Osteoblast (primary cell): ENCODE data around the gene DNALI1. TPM values are rescaled to one million over a fixed set of nuclear protein-coding genes. Genes with fewer than 3 reads are reported as not detected.
A peak's percentile ranks its signal among the peaks of the same experiment; 100 is the strongest.

Source experiments
- DNase-seq: peaks from one replicate; pipeline ENCODE4 v3.0.0; 2011; ENCODE audit warnings: low spot score, mixed read lengths; ENCODE audit not compliant: insufficient read length; ENCODE audit errors: missing footprints
- H2AFZ ChIP-seq: 2 replicates; pipeline ENCODE4 v1.6.0; 2011; ENCODE audit warnings: mild to moderate bottlenecking, low read length
- H3K27ac ChIP-seq: 2 replicates; pipeline ENCODE4 v1.5.1; 2011; ENCODE audit warnings: mild to moderate bottlenecking, low read depth, low read length, moderate library complexity
- H3K27me3 ChIP-seq: 2 replicates; pipeline ENCODE4 v1.6.0; 2012; ENCODE audit warnings: mild to moderate bottlenecking, control low read depth, inconsistent platforms, low read length, moderate library complexity; ENCODE audit not compliant: insufficient read depth
- H3K36me3 ChIP-seq: 2 replicates; pipeline ENCODE4 v1.5.1; 2011; ENCODE audit warnings: mild to moderate bottlenecking, low read length, control low read depth, moderate library complexity; ENCODE audit not compliant: insufficient read depth
- H3K4me1 ChIP-seq: 2 replicates; pipeline ENCODE4 v1.5.1; 2011; ENCODE audit warnings: mild to moderate bottlenecking, low read length, control low read depth, moderate library complexity; ENCODE audit not compliant: insufficient read depth
- H3K4me2 ChIP-seq: 2 replicates; pipeline ENCODE4 v1.6.0; 2011; ENCODE audit warnings: mild to moderate bottlenecking, low read length; ENCODE audit not compliant: insufficient read depth
- H3K4me3 ChIP-seq: fragments of 200-600 bp; sonication (generic); 3 replicates; pipeline ENCODE4 v1.5.1; 2012; ENCODE audit warnings: mild to moderate bottlenecking, low read length, inconsistent platforms; ENCODE audit not compliant: insufficient read depth
- H3K79me2 ChIP-seq: 2 replicates; pipeline ENCODE4 v1.6.0; 2012; ENCODE audit warnings: mild to moderate bottlenecking, low read length, control low read depth, inconsistent platforms; ENCODE audit not compliant: insufficient read depth
- H3K9me3 ChIP-seq: 2 replicates; pipeline ENCODE4 v1.5.1; 2011; ENCODE audit warnings: low read depth, low read length, control low read depth
- H4K20me1 ChIP-seq: 2 replicates; pipeline ENCODE4 v1.6.0; 2012; ENCODE audit warnings: mild to moderate bottlenecking, low read length, control low read depth; ENCODE audit not compliant: insufficient read depth
- total RNA-seq: library from RNA; depleted of rRNA; stranded (reverse); fragments of >200 nt; gene quantifications from 2 replicates; pipeline ENCODE4 v1.2.3, GENCODE V29; 2012
- TF ChIP-seq, protein P1 (sequence below): IDR thresholded peaks from 2 replicates; pipeline ENCODE4 v1.5.1; 2011; ENCODE audit warnings: mild to moderate bottlenecking, low read depth, low read length, moderate library complexity; ENCODE audit errors: extremely low read depth

The DNALI1 gene
- total RNA-seq = 6.5 and 7.2 TPM in 2 replicates

- Histone ChIP-seq H4K20me1 (peaks cover 12% of the 10 kb centered on the region), H3K9me3 (no peaks in the 10 kb centered on the region), H3K4me2 (peak within 1 kb of the TSS; percentile 81), H2AFZ (peak within 1 kb of the TSS; percentile 94), H3K4me1 (peaks cover 23% of the 10 kb centered on the region), H3K27me3 (no peaks in the 10 kb centered on the region), H3K79me2 (peaks cover 24% of the 10 kb centered on the region), H3K36me3 (no peaks in the 10 kb centered on the region), H3K27ac (peak within 1 kb of the TSS; percentile 69), H3K4me3 (peak within 1 kb of the TSS; percentile 69)
- TF ChIP-seq, protein P1, sequence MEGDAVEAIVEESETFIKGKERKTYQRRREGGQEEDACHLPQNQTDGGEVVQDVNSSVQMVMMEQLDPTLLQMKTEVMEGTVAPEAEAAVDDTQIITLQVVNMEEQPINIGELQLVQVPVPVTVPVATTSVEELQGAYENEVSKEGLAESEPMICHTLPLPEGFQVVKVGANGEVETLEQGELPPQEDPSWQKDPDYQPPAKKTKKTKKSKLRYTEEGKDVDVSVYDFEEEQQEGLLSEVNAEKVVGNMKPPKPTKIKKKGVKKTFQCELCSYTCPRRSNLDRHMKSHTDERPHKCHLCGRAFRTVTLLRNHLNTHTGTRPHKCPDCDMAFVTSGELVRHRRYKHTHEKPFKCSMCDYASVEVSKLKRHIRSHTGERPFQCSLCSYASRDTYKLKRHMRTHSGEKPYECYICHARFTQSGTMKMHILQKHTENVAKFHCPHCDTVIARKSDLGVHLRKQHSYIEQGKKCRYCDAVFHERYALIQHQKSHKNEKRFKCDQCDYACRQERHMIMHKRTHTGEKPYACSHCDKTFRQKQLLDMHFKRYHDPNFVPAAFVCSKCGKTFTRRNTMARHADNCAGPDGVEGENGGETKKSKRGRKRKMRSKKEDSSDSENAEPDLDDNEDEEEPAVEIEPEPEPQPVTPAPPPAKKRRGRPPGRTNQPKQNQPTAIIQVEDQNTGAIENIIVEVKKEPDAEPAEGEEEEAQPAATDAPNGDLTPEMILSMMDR = no peak
- DNase-seq = peak; percentile 94
Measured at GRCh38 chr1:37556712-37557196, at the start of gene DNALI1. TSS of gene DNALI1 (plus strand) at chr1:37556940. CDS start at chr1:37556995, 55 bp downstream.

DNA sequence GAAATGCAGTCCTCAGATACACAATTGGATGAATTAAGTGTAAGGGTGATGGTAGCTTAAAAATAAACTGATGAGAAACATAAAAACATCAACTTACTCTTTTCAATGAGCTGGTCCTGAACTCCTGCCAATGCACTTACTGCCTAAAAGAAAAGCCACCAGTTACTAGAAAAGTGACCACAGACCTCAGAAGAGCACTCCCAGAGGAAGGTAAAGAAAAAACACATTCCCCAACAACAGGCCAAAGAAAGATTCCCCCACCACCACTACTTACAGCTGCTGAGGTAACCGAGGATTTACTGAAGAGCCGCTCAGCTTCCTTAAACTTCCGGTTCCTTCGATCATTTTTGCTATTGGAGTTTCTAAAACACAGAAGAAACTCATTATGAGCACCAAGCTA lies 47.6 kb upstream of the DNALI1 start:
- Histone ChIP-seq H3K4me2 (no peak overlapping the region), H3K4me1 (peaks cover 12% of the 10 kb centered on the region), H2AFZ (no peak overlapping the region), H3K4me3 (no peak overlapping the region), H3K36me3 (peaks cover 51% of the 10 kb centered on the region), H4K20me1 (peaks cover 20% of the 10 kb centered on the region), H3K27me3 (no peaks in the 10 kb centered on the region), H3K27ac (no peak overlapping the region), H3K79me2 (peaks cover 38% of the 10 kb centered on the region), H3K9me3 (no peaks in the 10 kb centered on the region)
- TF ChIP-seq, protein P1 = peak; percentile 46
- DNase-seq = peak; percentile 58

DNA sequence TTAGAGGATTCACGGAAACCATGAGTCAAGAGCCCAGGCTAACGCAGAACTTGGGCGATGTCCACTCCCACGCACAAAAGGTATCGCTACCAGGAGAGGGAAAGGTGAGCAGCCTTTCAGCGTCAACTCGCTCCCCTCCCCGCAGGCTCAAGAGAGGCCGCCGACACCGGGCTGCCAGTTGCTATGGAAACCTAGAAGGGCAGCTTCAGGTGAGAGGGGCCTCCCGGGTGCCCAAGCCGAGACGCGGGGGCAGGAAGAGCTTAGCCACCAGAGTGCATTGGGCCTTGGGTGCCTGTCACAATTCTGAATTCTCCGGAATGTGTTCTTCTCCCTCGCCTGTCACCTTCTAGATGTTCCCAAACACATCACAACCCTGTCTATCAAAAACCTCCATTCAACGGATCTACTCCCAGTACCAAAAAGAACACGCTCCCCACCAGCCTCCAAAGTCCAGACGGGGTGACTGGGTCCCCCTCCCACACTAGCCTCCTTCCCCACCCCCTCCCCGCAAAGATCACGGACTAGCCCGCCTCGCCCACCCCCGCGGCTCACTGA lies 42.9 kb upstream of the DNALI1 start:
- Histone ChIP-seq H3K9me3 (no peaks in the 10 kb centered on the region), H3K4me3 (peak overlapping the region; percentile 91), H3K36me3 (peaks cover 27% of the 10 kb centered on the region), H3K79me2 (peaks cover 32% of the 10 kb centered on the region), H4K20me1 (peaks cover 17% of the 10 kb centered on the region), H3K4me2 (peak overlapping the region; percentile 80), H3K4me1 (peaks cover 18% of the 10 kb centered on the region), H3K27ac (peak overlapping the region; percentile 21), H2AFZ (peak overlapping the region; percentile 68), H3K27me3 (no peaks in the 10 kb centered on the region)
- TF ChIP-seq, protein P1 = no peak
- DNase-seq = peak; percentile 75

GRCh38 chr1:37514350-37515184 lies 42.2 kb upstream of the DNALI1 start, which contains the start of gene MEAF6:
TSS of gene MEAF6 (minus strand) at chr1:37514766. CDS start at chr1:37514746, 20 bp downstream.
- Histone ChIP-seq H3K27me3 (no peaks in the 10 kb centered on the region), H3K79me2 (peaks cover 32% of the 10 kb centered on the region), H3K27ac (peak within 1 kb of the TSS; percentile 91), H2AFZ (peak within 1 kb of the TSS; percentile 100), H3K9me3 (no peaks in the 10 kb centered on the region), H3K36me3 (peaks cover 20% of the 10 kb centered on the region), H4K20me1 (peaks cover 12% of the 10 kb centered on the region), H3K4me1 (peaks cover 14% of the 10 kb centered on the region), H3K4me3 (peak within 1 kb of the TSS; percentile 91), H3K4me2 (peak within 1 kb of the TSS; percentile 95)
- DNase-seq = peak; percentile 99
- TF ChIP-seq, protein P1 = peak; percentile 47
